Islet of Langerhans (tissue), 1 donor: ENCODE results near the gene SAYSD1.

Source experiments
- FAIRE-seq: peaks from one replicate; lab custom pipeline; 2011; peaks lifted over from hg19 to GRCh38; lab: Jason Lieb, UNC

The SAYSD1 gene

DNA sequence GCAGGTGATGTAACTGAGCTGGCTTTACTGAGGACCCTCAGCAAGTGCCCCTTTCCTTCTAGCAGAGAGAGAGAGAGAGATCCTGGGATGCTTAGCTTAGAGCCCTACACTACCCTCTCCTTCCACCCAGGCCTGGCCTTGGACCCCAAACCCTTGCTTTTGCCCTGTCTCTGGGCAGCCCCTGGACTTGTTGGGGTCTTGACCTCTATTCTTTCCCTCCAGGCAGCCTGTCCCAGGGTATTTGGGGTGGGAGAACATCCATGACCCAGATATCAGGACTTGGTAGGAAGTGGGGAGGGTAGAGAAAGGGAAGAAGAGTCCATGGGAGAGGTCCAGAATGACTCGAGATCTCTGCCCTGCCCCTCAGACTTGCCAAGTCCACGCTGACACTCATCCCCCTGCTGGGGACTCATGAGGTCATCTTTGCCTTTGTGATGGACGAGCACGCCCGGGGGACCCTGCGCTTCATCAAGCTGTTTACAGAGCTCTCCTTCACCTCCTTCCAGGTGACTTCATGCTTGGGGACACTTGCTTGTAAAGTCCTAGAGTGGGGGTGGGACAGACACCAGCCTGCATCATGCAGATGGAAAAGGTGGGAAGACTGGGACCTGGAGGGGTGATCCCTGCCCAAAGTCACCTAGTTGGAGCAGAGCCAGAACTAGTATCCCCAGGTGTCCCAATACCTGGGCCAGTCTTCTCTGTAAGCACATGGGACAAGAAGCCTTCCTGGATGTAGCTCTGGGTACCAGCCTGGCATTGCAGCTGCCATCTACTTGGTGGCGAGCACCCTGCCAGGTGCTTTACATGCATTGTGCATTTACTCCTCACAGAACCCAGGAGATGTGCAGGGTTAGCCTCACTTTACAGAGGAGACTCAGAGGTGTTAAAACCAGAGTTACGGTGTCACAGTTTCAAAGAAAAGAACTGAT is 35.5 kb downstream of the SAYSD1 start:
- FAIRE-seq, result no peak

DNA sequence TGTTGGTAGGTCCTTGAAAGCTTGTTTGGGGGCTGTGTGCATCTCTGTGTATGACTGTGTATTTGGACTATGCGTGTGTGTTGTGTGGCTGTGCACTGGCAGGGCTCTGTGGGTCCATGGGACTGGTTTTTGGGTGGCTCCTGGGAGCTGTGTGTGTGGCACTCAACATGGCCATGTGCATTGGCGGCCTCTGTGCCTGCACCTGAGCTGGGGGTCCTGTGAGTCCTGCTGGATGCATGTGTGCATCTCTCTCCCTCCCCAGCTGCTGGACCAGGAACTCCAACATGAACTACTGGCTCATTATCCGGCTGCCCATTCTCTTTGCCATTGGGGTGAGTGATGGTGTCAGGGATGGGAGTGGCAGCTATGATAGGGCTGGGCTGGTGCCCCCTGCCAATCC is 36.3 kb downstream of the SAYSD1 start:
- FAIRE-seq, result no peak

DNA sequence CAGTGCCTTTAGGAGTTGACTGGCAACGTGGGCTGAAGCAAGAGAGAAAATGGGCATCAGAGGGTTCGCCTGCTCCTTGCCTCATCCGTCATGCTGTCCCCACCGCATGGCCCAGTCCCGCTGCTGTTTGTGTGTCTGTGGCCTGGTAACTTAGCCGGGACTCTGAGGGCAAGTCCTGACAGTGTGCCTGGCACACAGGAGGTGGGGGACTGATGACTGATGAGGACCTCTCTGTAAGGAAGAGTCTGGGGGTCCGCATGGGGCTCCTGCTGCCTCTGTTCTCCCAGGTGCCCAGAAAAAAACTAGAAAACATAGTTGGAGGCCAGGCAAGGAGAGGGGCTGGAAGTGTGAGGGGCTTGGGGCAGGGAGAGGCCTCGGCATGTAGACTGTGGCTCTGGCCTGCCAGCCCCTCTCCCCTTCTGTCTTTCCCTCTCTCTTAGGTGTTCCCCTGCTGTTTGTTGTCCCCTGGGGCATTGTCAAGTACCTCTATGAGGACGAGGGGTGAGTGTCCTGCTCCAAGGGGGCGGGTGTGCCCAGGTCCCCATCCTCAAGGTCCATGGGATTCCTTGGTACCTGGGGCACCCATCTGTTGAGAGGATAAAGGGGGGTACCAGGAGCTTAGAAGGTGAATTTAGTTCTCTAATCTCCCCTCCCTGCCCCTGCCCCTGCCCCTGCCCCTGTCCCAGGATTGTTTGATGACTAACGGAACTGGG is 36.9 kb downstream of the SAYSD1 start:
- no peak for FAIRE-seq

DNA sequence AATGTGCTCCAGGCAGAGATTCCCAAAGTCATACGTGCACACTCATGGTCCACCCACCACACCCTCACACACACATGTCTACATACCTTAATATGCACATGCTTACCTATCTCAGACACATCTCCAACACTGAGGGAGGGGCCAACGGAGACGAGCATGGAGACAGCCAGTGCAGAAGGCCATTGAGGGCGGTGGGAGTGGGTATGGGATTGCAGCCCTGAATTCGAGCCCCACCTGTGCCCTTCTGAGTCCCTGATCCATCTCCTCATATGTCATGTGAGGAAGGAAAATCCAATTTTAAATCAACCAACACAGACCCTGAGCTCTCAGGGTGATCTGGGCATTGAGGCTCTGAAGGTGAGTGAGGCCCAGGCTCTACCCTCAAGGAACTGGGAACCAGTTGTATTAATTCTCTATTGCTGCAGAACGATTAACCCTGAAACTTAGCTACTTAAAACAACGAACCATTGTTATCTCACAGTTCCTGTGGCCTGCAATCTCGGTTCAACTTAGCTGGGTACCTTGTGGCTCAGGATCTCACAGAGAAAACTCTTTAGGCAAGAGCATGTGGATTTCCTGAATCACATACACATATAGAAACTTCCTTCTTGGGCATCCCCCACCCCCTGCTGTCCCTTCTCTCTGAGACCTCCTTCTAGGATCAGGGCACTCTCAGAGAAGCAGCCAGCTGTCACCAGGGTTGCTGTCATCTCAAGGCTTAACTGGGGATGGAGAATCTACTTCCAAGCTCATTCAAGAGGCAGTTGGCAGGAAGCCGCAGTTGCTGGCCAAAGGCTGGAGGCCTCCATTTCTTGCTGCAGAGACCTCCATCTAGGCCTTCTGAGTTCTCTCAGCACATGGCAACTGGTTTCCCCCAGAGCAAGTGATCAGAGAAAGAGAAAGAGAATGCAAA is 38.1 kb downstream of the SAYSD1 start:
- no peak for FAIRE-seq

DNA sequence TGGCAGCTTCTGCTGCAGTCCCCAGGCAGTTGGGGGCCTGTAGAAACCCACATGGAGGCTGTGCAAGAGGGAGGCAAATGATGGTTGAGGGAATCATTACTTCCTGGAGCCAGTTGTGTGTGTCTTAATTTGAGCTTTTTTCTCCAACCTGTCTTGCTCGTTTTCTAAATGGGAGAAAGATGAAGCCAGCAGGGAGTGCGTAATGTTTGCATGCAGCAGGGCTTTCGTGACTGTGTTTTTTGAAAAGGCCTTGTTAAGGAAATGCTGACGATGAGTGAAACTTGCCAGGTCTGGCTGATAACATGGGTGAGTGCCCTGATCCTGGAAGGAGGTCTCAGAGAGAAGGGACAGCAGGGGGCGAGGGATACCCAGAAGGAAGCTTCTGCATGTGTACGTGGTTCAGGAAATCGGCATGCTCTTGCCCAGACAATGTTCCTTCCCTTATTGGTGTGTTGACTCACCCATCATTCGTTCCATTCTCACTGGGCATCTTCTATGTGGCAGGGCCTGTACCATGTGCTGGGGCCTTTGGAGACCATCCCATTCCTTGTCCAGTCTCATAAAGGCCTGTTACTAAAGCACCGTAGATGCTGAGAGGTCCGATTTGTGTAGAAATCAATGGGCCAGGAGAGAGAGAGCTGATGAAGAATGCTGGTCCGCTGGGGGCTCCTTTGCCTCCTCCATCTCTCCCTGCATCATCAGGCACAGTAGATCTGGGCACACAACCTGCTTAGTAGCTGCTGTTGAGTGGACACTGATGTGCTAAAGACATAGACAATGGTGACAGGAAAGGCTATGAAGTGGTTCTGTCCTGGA is 39.0 kb downstream of the SAYSD1 start:
- FAIRE-seq, result peak; percentile 87

DNA sequence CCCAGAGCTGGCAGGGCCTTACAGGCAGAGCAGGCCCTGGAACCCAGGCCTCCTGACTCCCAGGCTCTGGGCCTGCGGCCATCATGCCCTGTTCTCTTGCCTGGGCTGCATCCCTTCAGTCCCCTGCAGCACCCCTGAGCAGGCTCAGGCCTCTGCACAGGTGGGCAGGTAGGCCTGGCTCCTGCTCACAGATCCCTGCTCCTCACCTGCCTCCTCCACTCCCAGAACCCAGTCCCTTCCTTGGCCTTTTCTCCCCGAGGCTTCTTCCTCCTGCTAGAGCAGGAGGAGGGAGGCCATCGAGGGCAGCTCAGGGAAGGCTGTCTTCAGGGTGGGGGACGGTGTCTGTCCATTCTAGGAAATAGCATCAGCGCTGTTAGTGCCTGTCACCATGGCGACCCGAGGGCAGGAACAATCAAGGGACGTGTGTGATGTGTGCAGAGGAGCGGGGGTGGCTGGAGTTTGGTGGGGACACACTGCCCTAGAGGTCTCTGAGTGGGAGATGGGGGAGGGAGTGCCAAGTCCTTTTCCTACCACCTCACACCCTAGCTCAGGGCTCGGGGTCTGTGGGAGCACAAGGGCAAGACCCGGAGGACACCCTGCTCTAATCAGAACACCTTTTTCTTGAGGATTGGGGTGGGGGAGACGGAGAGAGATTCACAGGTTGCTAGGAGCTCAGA is 39.8 kb downstream of the SAYSD1 start:
- FAIRE-seq, result no peak

DNA sequence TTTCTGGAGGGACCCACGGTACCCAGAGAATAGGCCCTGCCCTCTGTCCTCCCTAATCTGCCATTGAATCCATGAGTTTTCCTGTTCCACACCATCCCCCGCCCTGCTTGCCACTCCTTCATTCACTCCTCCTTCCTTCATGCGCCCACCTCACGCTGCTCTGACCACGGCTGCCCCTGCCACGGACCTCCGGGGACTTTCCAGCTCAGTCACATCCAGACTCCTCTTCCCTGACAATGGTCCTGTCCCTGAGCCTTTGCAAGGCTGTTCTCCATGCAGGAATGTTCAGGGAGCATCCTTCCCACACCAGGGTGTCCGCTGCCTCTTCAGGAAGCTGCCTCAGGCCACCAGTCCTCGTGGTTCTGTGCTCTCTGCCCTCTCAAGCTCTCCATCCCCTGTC is 40.5 kb downstream of the SAYSD1 start:
- no peak for FAIRE-seq

DNA sequence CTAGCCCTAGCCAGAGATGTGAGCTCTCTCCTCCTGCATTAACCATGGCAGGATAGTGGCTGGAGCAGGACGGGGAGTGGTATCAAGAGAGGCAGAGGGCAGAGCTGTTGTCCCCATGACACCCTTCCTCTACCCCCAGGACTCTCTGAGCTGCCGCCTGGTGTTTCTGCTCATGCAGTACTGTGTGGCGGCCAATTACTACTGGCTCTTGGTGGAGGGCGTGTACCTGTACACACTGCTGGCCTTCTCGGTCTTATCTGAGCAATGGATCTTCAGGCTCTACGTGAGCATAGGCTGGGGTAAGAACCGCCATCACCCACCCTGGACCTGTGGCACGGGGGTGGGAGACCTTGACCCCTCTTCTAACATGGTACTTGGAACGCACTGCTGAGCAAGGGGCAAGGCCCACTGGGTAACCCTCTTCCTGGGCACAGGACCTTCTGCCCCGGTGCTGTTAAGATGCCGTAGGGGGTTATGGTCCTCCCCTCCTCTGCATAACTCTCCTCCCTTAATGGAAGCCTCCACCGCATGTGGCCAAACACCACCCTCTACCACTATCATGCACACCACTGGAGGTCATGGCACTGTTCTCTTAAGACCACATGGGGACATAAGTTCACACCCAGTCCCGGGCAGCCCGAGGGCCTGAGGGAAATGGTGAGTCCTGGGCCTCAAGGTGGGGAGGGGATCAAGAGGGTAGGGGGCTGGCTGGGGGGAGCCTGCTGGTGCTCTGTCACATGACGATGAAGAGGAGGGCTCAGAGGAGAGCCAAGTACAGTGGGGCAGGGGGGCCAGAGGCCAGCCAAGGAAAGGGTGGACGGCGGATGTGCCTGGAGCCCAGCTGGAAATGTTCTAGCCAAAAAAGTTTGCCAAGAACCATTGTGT is 41.3 kb downstream of the SAYSD1 start:
- no peak for FAIRE-seq

DNA sequence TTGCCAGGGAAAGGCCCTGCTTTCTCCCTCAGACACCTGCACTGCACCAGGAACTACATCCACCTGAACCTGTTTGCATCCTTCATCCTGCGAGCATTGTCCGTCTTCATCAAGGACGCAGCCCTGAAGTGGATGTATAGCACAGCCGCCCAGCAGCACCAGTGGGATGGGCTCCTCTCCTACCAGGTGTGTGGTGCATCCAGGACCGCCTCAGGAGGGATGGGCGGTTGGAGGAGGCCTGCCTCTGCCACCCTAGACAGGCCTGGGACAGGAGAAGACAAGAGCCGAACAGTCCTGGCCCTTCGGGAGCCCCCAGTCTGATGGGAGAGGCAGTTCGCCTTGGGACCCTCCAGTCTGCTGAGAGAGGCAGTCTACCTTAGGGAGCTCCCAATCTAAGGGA is 42.2 kb downstream of the SAYSD1 start:
- FAIRE-seq, result no peak

DNA sequence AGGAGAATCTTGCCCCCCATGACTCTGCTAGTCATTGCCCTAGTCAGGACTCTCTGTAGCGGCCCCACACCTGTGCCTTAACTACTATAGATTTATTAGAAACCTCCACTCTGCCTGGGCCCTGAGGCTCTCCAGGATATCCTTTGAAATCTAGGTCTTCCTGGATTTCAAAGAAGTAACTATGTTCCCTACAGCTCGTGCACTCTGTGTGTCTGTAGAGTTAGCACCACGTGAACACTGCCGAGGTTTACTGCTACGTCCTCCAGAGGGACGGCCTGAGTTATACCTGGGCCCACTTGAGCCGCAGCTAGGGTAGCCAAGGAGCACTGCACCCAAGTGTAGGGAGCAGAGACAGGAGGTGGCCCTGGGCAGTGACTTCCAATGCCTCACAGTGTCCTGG is 46.6 kb downstream of the SAYSD1 start:
- no peak for FAIRE-seq

DNA sequence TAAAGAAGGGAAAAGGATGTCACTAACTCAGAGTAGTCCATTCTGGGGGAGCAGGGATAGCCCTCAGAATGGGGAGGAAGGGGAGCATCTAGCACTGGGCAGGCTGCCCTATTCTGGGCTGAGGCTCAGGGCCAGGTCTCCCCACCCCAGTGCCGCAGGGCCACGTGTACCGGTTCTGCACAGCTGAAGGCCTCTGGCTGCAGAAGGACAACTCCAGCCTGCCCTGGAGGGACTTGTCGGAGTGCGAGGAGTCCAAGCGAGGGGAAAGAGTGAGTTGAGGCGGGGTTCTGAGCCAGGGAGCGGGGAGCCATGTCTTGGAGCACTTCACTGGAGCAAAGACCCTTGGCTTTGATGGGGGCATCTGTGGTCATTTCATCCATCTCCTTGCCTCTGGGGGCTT is 49.4 kb downstream of the SAYSD1 start:
- no peak for FAIRE-seq

DNA sequence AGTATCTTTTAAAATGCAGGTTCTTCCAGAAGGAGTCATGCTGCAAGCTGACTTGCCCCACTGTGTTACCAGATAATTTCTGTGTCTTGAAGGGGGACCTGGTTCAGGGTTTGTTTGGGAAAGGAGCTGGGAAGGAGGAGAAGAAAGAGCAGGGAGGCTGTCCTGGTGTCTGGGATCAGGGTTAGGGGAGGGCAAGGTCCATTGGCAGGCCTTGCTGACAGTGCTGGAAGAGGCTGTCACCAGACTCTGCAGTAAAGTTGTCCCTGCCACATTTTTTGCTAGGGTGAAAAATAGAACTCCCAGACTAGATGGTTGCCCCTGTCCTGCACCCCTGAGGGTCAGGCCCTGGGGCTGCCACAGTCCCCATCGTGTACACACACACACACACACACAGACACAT is 51.5 kb downstream of the SAYSD1 start:
- no peak for FAIRE-seq

DNA sequence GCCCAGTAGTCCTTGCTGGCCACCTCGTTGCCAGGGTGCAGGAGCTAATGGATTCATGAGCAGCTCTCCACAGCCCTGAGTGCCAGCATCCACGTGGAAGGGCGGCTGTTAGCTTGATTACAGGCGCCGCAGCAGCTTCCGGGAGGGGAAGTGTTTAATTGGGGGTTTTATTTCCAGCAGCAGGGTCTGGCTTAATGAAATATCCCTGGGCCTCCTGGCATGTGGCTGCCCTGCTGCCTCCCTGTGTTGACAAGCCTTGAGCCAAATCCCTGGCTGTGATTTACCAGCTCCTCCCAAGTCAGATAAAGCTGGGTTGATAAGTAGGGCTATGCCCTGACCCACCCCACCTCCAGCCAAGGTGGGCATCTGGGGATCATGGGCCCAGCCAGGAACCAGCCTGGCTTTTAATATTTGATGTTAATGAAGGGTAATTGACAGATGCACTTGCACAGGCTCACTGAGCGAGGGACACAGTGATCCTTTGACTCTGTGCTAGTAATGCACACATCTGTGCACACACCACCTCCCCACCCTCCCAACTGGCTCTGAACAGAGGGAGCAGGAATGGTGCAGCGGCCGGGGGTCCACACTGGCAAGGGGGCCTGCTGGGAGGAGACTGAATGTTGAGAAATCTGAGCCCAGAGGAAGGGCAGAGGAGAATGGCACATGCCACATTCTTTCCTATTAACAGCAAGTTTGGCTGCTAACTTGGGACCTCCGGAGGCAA is 52.8 kb downstream of the SAYSD1 start:
- FAIRE-seq, result no peak

DNA sequence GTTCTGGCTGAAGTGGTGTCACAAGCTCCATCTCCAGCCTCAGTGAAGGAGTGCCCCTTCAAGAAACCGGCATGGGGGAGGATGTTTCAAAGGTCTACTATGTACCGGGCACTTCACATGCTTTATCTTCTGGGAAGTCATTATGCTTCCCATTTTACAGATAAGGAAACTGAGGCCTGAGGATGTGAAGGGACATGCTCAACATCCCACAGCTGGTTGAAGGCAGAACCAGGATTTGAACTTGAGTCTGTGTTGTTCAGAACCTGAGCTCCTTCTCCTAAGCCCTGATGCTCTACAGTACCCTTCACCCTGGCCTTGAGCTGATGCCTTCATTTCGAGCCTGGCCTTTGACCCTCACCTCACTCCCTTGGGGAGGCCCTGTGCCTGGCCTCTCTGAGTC is 53.4 kb downstream of the SAYSD1 start:
- no peak for FAIRE-seq

DNA sequence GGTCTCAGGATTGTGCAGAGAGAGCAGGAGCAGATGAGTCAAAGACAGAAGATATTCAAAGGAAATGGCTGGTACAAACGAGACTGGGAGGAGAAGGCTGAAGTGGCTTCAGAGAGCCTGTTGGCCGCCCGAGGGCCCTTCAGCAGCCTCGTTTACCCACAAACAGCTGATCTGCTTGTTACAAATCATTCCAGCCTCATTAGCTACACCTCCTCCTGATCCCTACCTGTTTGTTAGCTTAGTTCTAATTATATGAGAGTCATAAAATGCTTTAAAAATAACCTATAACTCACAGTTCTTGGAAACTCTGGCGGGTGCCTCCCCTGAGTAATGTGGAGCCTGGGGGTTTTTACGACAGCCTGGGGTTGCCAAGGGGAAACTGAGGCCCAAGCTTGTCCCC is 53.8 kb downstream of the SAYSD1 start:
- FAIRE-seq, result peak; percentile 96

DNA sequence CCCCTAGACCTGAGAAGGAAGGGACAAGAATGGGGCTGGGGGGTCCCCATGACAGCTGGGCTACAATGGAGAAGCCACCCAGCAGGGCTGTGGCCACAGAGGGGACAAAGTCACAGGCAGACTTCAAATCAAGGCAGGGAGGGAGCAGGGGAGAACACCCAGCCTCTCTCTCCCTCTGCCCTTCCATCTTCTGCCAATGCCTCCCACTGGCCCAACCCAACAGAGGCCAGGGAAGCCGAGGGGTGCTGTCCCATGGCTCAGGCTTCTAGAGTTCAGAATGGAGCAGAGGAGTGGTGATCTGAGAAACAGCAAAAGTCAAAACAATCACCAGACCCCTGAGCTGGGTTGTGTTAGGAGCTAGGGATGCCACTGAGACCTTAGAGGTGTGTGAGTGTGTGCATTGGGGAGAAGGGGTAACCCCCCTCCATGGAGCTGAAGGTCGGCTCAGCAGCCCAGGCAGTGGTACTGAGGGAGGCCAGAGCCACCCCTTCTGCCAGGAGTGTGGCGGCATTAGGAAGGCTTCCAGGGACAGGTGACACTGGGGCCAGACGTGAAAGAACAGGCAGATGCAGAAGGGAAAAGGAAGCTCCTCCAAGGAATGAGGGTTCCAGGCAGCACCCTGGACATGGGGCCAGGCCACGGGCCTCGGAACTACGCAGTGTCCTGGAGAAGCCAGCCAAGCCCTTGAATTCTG is 54.4 kb downstream of the SAYSD1 start:
- FAIRE-seq, result no peak

DNA sequence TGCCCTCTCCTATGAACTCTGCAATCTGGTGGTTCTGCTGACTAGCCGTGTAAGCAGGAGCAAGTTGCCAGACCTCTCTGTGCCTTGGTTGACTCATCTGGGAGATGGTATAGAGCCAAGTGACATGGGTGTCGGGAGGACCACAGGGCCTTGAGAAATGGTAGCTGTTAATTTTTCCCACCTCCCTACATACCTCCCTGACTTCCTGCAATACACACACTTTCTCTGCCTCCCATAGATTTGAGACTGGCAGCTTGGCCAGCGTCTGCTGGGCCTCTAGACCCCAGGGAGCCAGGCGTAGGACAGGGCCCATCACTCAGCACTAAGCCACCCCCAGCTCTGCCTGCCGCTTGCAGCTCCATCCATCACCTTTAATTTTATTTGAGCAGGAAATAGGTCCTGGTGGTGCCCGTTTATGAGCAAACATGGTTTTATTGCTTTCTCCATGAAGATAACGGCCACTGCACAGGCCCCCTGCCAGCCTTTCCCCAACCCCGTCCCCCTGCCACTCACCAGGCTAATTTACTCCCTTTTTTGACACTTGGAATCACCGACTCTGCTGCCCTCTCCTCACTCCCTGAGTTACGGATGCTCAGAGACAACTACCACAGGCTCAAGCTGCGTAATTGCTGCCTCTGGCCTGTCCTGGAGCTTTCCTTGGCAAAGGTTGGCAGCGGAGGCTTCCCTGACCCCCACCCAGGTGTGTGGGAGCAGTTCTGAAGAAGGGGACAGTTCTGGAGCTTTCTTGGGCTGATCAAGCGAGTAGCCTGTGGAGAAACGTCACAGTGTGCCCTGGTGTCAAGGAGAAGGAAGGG is 55.3 kb downstream of the SAYSD1 start:
- no peak for FAIRE-seq
